Measurements from ENCODE around the gene LRRC61.

LRRC61 gene

DNA sequence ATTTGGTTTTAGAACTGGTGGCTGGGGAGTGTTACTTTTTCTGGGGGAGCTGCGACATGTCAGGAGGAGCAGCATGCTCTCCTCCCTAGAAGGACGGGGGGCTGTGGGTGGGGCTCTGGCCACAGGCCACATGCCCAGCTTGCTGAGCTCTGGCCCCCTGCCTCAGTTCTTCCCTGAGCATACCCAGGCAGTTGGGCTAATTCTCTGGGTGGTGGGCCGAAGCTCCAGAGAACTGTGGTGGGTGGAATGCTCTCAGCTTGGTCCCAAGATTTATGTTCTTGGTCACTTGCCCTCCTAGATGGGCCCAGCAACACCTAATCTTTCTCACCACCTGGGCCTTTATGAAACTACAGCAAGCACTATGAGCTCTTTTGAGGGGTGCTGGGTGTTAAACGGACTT lies 50.9 kb downstream of the LRRC61 start:
- no CpG with 5 or more reads among the region's 4 CpGs for WGBS (ENCODE audit: extremely low coverage, insufficient coverage, insufficient read length)
- peaks cover 49% of the 10 kb centered on the region for H3K79me2 ChIP-seq (ENCODE audit: control insufficient read depth, insufficient read depth, low read length, poor library complexity)
- peak overlapping the region; percentile 99 for H3K14ac ChIP-seq (ENCODE audit: low read length)
- peak overlapping the region; percentile 99 for H3K4ac ChIP-seq (ENCODE audit: low read depth, low read length)
- H4K12ac ChIP-seq (ENCODE audit: low read depth, low read length) = peak overlapping the region; percentile 93
- H3K79me1 ChIP-seq (ENCODE audit: low read length) = peaks cover 69% of the 10 kb centered on the region
- H2BK120ac ChIP-seq (ENCODE audit: insufficient read depth, low read length, poor library complexity) = peak overlapping the region; percentile 100
- peak overlapping the region; percentile 95 for H4K8ac ChIP-seq (ENCODE audit: low read depth, low read length)
- no peak overlapping the region for H3K23ac ChIP-seq (ENCODE audit: low read length)
- no peak for DNase-seq
- peak overlapping the region; percentile 99 for H2BK5ac ChIP-seq (ENCODE audit: low read depth, low read length, poor library complexity)
- H2BK12ac ChIP-seq (ENCODE audit: low read length) = peak overlapping the region; percentile 61
- no peak overlapping the region for H3K4me3 ChIP-seq (ENCODE audit: low read depth, low read length)
- peak overlapping the region; percentile 6 for H2AFZ ChIP-seq (ENCODE audit: insufficient read depth, low read length, poor library complexity)
- no peaks in the 10 kb centered on the region for H3K27me3 ChIP-seq (ENCODE audit: insufficient read depth, low read length)
- H4K91ac ChIP-seq (ENCODE audit: low read depth, low read length) = peak overlapping the region; percentile 100
- H3K4me1 ChIP-seq (ENCODE audit: control insufficient read depth in 1 of 2, insufficient read depth in 2 of 2, low read length in 2 of 2) = peaks cover 56 to 66% of the 10 kb centered on the region in 2 experiments
- peak overlapping the region; percentile 100 for H3K27ac ChIP-seq (ENCODE audit: low read depth, low read length)
- H3K18ac ChIP-seq (ENCODE audit: low read length) = peak overlapping the region; percentile 92
- no peaks in the 10 kb centered on the region for H3K9me3 ChIP-seq (ENCODE audit: insufficient read depth, low read depth, low read length)
- H3K36me3 ChIP-seq (ENCODE audit: control insufficient read depth in 1 of 2, insufficient read depth in 2 of 2, low read length in 2 of 2) = peaks cover 35 to 37% of the 10 kb centered on the region in 2 experiments
- peak overlapping the region; percentile 50 for H3K4me2 ChIP-seq (ENCODE audit: low read length)
- H3K9ac ChIP-seq (ENCODE audit: low read length) = peak overlapping the region; percentile 67
- peak overlapping the region; percentile 99 for H2AK5ac ChIP-seq (ENCODE audit: low read length)

DNA sequence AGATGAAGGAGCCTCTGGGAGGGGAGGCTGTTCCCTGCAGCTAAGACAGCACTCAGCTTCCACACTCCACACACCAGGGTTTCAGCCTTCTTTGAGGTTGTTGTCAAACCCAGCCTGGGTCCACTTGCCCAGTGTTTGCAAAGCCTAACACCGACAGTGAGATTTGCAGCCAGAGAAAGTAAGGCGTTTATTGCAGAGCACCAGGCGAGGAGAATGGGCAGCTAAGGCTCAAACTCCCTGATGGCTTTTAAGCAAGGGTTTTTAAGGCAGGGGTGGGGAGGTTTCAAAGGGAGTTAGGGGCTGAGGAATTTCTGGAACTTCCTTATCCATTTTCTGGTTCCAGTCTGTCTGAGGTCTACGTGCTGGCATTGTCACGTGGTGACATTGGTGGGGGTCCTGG lies 51.3 kb downstream of the LRRC61 start:
- WGBS (ENCODE audit: extremely low coverage, insufficient coverage, insufficient read length) = no CpG with 5 or more reads among the region's 5 CpGs
- Histone ChIP-seq H2AK5ac (ENCODE audit: low read length) (peak overlapping the region; percentile 99), H3K4me2 (ENCODE audit: low read length) (peak overlapping the region; percentile 50)

DNA sequence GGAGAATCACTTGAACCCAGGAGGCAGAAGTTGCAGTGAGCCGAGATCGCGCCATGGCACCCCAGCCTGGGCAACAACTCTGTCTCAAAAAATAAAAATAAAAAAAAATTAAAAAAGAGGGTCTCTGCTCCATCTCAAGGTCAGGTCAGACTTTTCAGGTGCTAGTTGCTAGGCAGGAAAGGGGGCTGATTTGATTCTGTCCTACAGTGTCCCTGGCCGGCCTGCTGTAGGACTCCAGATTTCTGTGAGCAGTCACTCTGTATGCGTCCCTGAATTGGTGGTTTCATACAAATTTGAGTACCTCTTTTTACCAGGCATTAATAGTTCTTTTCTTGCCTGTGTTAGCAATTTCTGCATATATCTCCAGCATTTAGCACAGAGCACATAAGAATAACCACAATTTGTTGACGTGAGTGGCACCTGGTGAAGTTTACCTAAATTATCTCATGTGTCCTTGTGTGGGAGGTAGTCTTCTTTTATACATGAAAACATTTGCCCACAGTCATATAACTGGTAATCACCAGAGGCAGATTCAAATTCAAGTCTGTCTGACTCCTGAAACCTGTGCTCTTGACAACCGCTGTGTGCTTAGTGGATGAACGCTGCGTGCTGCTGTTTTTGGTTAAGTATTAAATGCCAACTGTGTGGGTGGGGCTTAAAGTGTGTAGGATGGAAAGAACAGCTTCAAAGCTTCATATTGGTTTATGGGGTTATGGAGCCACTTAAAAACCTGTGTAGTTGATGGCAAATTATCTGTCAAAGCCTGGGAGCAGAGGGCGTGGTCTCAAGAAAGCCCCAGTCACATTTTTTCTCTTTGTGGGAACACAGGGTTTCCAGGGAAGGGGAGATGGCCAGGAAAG lies 52.7 kb downstream of the LRRC61 start:
- Histone ChIP-seq H3K9me3 (ENCODE audit: insufficient read depth, low read depth, low read length) (no peaks in the 10 kb centered on the region), H3K27me3 (ENCODE audit: insufficient read depth, low read length) (no peaks in the 10 kb centered on the region), H3K36me3 (ENCODE audit: control insufficient read depth in 1 of 2, insufficient read depth in 2 of 2, low read length in 2 of 2) (peaks cover 22 to 25% of the 10 kb centered on the region in 2 experiments), H3K4me2 (ENCODE audit: low read length) (no peak overlapping the region), H4K8ac (ENCODE audit: low read depth, low read length) (peak overlapping the region; percentile 85), H3K79me1 (ENCODE audit: low read length) (peaks cover 59% of the 10 kb centered on the region), H3K14ac (ENCODE audit: low read length) (no peak overlapping the region), H3K27ac (ENCODE audit: low read depth, low read length) (peak overlapping the region; percentile 80), H3K79me2 (ENCODE audit: control insufficient read depth, insufficient read depth, low read length, poor library complexity) (peaks cover 38% of the 10 kb centered on the region), H3K4me1 (ENCODE audit: control insufficient read depth in 1 of 2, insufficient read depth in 2 of 2, low read length in 2 of 2) (peaks cover 49 to 60% of the 10 kb centered on the region in 2 experiments), H3K4me3 (ENCODE audit: low read depth, low read length) (no peak overlapping the region), H2BK5ac (ENCODE audit: low read depth, low read length, poor library complexity) (peak overlapping the region; percentile 90), H3K4ac (ENCODE audit: low read depth, low read length) (peak overlapping the region; percentile 22), H3K23ac (ENCODE audit: low read length) (no peak overlapping the region), H2AK5ac (ENCODE audit: low read length) (peak overlapping the region; percentile 80), H2BK120ac (ENCODE audit: insufficient read depth, low read length, poor library complexity) (peak overlapping the region; percentile 88), H3K18ac (ENCODE audit: low read length) (peak overlapping the region; percentile 95), H3K9ac (ENCODE audit: low read length) (no peak overlapping the region), H2BK12ac (ENCODE audit: low read length) (peak overlapping the region; percentile 98), H2AFZ (ENCODE audit: insufficient read depth, low read length, poor library complexity) (no peak overlapping the region), H4K12ac (ENCODE audit: low read depth, low read length) (no peak overlapping the region), H4K91ac (ENCODE audit: low read depth, low read length) (peak overlapping the region; percentile 97)
- WGBS (ENCODE audit: extremely low coverage, insufficient coverage, insufficient read length) = no CpG with 5 or more reads among the region's 10 CpGs
- DNase-seq = no peak

More for the DNA sequence above, 51.3 kb downstream of the LRRC61 start:
- peak overlapping the region; percentile 93 for H4K12ac ChIP-seq (ENCODE audit: low read depth, low read length)
- H3K14ac ChIP-seq (ENCODE audit: low read length) = peak overlapping the region; percentile 99
- DNase-seq = peak in 1 of 2 donors; percentile 69
- peak overlapping the region; percentile 100 for H4K91ac ChIP-seq (ENCODE audit: low read depth, low read length)
- peak overlapping the region; percentile 92 for H3K18ac ChIP-seq (ENCODE audit: low read length)
- peaks cover 68% of the 10 kb centered on the region for H3K79me1 ChIP-seq (ENCODE audit: low read length)
- H2BK120ac ChIP-seq (ENCODE audit: insufficient read depth, low read length, poor library complexity) = peak overlapping the region; percentile 100
- no peak overlapping the region for H3K4me3 ChIP-seq (ENCODE audit: low read depth, low read length)
- peak overlapping the region; percentile 6 for H2AFZ ChIP-seq (ENCODE audit: insufficient read depth, low read length, poor library complexity)
- peak overlapping the region; percentile 99 for H3K4ac ChIP-seq (ENCODE audit: low read depth, low read length)
- H3K27me3 ChIP-seq (ENCODE audit: insufficient read depth, low read length) = no peaks in the 10 kb centered on the region
- peak overlapping the region; percentile 62 for H3K9ac ChIP-seq (ENCODE audit: low read length)
- peak overlapping the region; percentile 100 for H3K27ac ChIP-seq (ENCODE audit: low read depth, low read length)
- peak overlapping the region; percentile 95 for H4K8ac ChIP-seq (ENCODE audit: low read depth, low read length)
- H2BK12ac ChIP-seq (ENCODE audit: low read length) = peak overlapping the region; percentile 61
- H3K4me1 ChIP-seq (ENCODE audit: control insufficient read depth in 1 of 2, insufficient read depth in 2 of 2, low read length in 2 of 2) = peaks cover 56 to 66% of the 10 kb centered on the region in 2 experiments
- no peaks in the 10 kb centered on the region for H3K9me3 ChIP-seq (ENCODE audit: insufficient read depth, low read depth, low read length)
- H2BK5ac ChIP-seq (ENCODE audit: low read depth, low read length, poor library complexity) = peak overlapping the region; percentile 99
- peaks cover 35 to 36% of the 10 kb centered on the region in 2 experiments for H3K36me3 ChIP-seq (ENCODE audit: control insufficient read depth in 1 of 2, insufficient read depth in 2 of 2, low read length in 2 of 2)
- H3K79me2 ChIP-seq (ENCODE audit: control insufficient read depth, insufficient read depth, low read length, poor library complexity) = peaks cover 45% of the 10 kb centered on the region
- no peak overlapping the region for H3K23ac ChIP-seq (ENCODE audit: low read length)

DNA sequence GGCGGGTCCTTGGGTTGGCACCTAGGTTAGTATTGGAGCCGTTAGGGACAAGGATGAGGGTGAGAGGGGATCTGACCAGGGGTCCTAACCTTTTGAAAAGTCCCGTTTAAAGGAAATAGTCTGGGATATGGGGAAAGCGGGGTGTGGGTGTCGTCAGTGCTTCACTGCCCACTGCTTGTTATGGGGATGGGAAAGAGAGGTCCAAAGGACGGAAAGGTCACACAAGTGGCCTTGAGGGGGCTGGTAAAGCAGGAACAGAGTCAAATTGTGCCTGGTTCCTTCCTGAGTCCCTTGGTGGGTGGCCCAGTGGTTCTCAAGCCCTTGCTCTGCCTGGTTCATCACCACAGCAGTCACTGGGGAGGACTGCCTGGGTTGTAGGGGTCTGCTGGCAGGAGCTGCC lies 53.4 kb downstream of the LRRC61 start:
- WGBS (ENCODE audit: extremely low coverage, insufficient coverage, insufficient read length) = no CpG with 5 or more reads among the region's 6 CpGs

More for the DNA sequence above, 53.4 kb downstream of the LRRC61 start:
- Histone ChIP-seq H3K79me1 (ENCODE audit: low read length) (peaks cover 53% of the 10 kb centered on the region), H2AFZ (ENCODE audit: insufficient read depth, low read length, poor library complexity) (peak overlapping the region; percentile 19), H3K4me2 (ENCODE audit: low read length) (no peak overlapping the region), H2AK5ac (ENCODE audit: low read length) (peak overlapping the region; percentile 98), H3K9ac (ENCODE audit: low read length) (no peak overlapping the region), H2BK12ac (ENCODE audit: low read length) (peak overlapping the region; percentile 98), H3K14ac (ENCODE audit: low read length) (peak overlapping the region; percentile 92), H3K18ac (ENCODE audit: low read length) (peak overlapping the region; percentile 95), H3K4ac (ENCODE audit: low read depth, low read length) (peak overlapping the region; percentile 90), H3K4me3 (ENCODE audit: low read depth, low read length) (no peak overlapping the region), H4K91ac (ENCODE audit: low read depth, low read length) (peak overlapping the region; percentile 97), H3K23ac (ENCODE audit: low read length) (no peak overlapping the region), H3K79me2 (ENCODE audit: control insufficient read depth, insufficient read depth, low read length, poor library complexity) (peaks cover 32% of the 10 kb centered on the region), H2BK5ac (ENCODE audit: low read depth, low read length, poor library complexity) (peak overlapping the region; percentile 90), H3K4me1 (ENCODE audit: control insufficient read depth in 1 of 2, insufficient read depth in 2 of 2, low read length in 2 of 2) (peaks cover 42 to 53% of the 10 kb centered on the region in 2 experiments), H3K36me3 (ENCODE audit: control insufficient read depth in 1 of 2, insufficient read depth in 2 of 2, low read length in 2 of 2) (peaks cover 16 to 18% of the 10 kb centered on the region in 2 experiments), H4K8ac (ENCODE audit: low read depth, low read length) (peak overlapping the region; percentile 85), H4K12ac (ENCODE audit: low read depth, low read length) (peak overlapping the region; percentile 59), H3K27ac (ENCODE audit: low read depth, low read length) (peak overlapping the region; percentile 80), H3K27me3 (ENCODE audit: insufficient read depth, low read length) (no peaks in the 10 kb centered on the region), H3K9me3 (ENCODE audit: insufficient read depth, low read depth, low read length) (no peaks in the 10 kb centered on the region), H2BK120ac (ENCODE audit: insufficient read depth, low read length, poor library complexity) (peak overlapping the region; percentile 88)
- DNase-seq = no peak

All from trophoblast cell (in vitro differentiated cells and primary cell).